Astrocyte (in vitro differentiated cells and primary cell): Measurements from ENCODE around the gene AUTS2. TPM values are rescaled to one million over a fixed set of nuclear protein-coding genes. Genes with fewer than 3 reads are reported as not detected.

Experiments used
- DNase-seq: peaks from one replicate; pipeline ENCODE4 v3.0.0-alpha.2; 2010; ENCODE audit warnings: low read depth
- FAIRE-seq: peaks from 2 replicates; lab custom pipeline; 2011; peaks lifted over from hg19 to GRCh38; lab: Jason Lieb, UNC
- H2AFZ ChIP-seq: 2 replicates; pipeline ENCODE4 v1.6.0; 2012; ENCODE audit warnings: low read depth, low read length, inconsistent platforms
- H3K27ac ChIP-seq: 2 replicates; pipeline ENCODE4 v1.5.1; 2011; ENCODE audit warnings: low read depth, low read length, inconsistent platforms
- H3K27me3 ChIP-seq: 2 replicates; pipeline ENCODE4 v1.6.0; 2011; ENCODE audit warnings: low read length, inconsistent platforms; ENCODE audit not compliant: insufficient read depth
- H3K36me3 ChIP-seq: 2 replicates; pipeline ENCODE4 v1.5.1; 2011; ENCODE audit warnings: low read length, inconsistent platforms; ENCODE audit not compliant: insufficient read depth
- H3K4me1 ChIP-seq: 2 replicates; pipeline ENCODE4 v1.5.1; 2011; ENCODE audit warnings: low read length, inconsistent platforms; ENCODE audit not compliant: insufficient read depth
- H3K4me2 ChIP-seq: 2 replicates; pipeline ENCODE4 v1.6.0; 2012; ENCODE audit warnings: low read length, inconsistent platforms
- H3K4me3 ChIP-seq: 2 replicates; pipeline ENCODE4 v1.5.1; 2011; ENCODE audit warnings: low read depth, mild to moderate bottlenecking, low read length, inconsistent platforms; ENCODE audit not compliant: insufficient read depth
- H3K79me2 ChIP-seq: 2 replicates; pipeline ENCODE4 v1.6.0; 2012; ENCODE audit warnings: mild to moderate bottlenecking, low read length, inconsistent platforms; ENCODE audit not compliant: insufficient read depth
- H3K9ac ChIP-seq: 2 replicates; pipeline ENCODE4 v1.6.0; 2012; ENCODE audit warnings: mild to moderate bottlenecking, low read length, inconsistent platforms
- H3K9me3 ChIP-seq: 2 replicates; pipeline ENCODE4 v1.5.1; 2012; ENCODE audit warnings: low read depth, mild to moderate bottlenecking, low read length, inconsistent platforms; ENCODE audit not compliant: insufficient read depth
- H4K20me1 ChIP-seq: 2 replicates; pipeline ENCODE4 v1.6.0; 2012; ENCODE audit warnings: low read length, inconsistent platforms; ENCODE audit not compliant: insufficient read depth
- H3K27ac Mint-ChIP-seq: one replicate; pipeline ENCODE4 v1.8.0; 2021; ENCODE audit warnings: mild to moderate bottlenecking, mixed read lengths; ENCODE audit not compliant: unreplicated experiment
- H3K27me3 Mint-ChIP-seq: one replicate; pipeline ENCODE4 v1.8.0; 2021; ENCODE audit warnings: low read depth, mixed read lengths; ENCODE audit not compliant: unreplicated experiment
- H3K36me3 Mint-ChIP-seq: one replicate; pipeline ENCODE4 v1.8.0; 2021; ENCODE audit warnings: low read depth, mixed read lengths; ENCODE audit not compliant: unreplicated experiment
- H3K4me1 Mint-ChIP-seq: one replicate; pipeline ENCODE4 v1.8.0; 2021; ENCODE audit warnings: low read depth, mixed read lengths; ENCODE audit not compliant: unreplicated experiment
- H3K4me3 Mint-ChIP-seq: one replicate; pipeline ENCODE4 v1.8.0; 2021; ENCODE audit warnings: mild to moderate bottlenecking, moderate library complexity, mixed read lengths; ENCODE audit not compliant: unreplicated experiment
- H3K9me3 Mint-ChIP-seq: one replicate; pipeline ENCODE4 v1.8.0; 2021; ENCODE audit warnings: mild to moderate bottlenecking, mixed read lengths; ENCODE audit not compliant: unreplicated experiment
- EZH2 ChIP-seq: IDR thresholded peaks from 2 replicates; pipeline ENCODE4 v1.6.1; 2012; ENCODE audit warnings: mild to moderate bottlenecking, low read length, inconsistent platforms; ENCODE audit not compliant: insufficient read depth
- total RNA-seq: library from RNA; stranded (reverse); gene quantifications from 2 replicates; pipeline ENCODE4 v1.2.1, GENCODE V29; 2021
- TF ChIP-seq, protein P1 (sequence below): IDR thresholded peaks from 2 replicates; pipeline ENCODE4 v1.5.1; 2011; ENCODE audit warnings: low read depth, mild to moderate bottlenecking, inconsistent platforms, low read length, moderate library complexity; ENCODE audit not compliant: insufficient read depth

The AUTS2 gene
- total RNA-seq, 1 donor from 2014 or later = 73.2 TPM

- no peaks in the 10 kb centered on the region for H3K36me3 Mint-ChIP-seq
- DNase-seq (no peak), FAIRE-seq (no peak)
- no peak overlapping the region for H3K27ac ChIP-seq
- H3K9me3 ChIP-seq = no peaks in the 10 kb centered on the region
- H3K27me3 Mint-ChIP-seq = no peaks in the 10 kb centered on the region
- no peaks in the 10 kb centered on the region for H3K4me1 ChIP-seq
- no peaks in the 10 kb centered on the region for H3K9me3 Mint-ChIP-seq
- H3K9ac ChIP-seq = no peak overlapping the region
- peaks cover 17% of the 10 kb centered on the region for H3K4me1 Mint-ChIP-seq
- TF ChIP-seq EZH2 = no peak
- TF ChIP-seq, protein P1, sequence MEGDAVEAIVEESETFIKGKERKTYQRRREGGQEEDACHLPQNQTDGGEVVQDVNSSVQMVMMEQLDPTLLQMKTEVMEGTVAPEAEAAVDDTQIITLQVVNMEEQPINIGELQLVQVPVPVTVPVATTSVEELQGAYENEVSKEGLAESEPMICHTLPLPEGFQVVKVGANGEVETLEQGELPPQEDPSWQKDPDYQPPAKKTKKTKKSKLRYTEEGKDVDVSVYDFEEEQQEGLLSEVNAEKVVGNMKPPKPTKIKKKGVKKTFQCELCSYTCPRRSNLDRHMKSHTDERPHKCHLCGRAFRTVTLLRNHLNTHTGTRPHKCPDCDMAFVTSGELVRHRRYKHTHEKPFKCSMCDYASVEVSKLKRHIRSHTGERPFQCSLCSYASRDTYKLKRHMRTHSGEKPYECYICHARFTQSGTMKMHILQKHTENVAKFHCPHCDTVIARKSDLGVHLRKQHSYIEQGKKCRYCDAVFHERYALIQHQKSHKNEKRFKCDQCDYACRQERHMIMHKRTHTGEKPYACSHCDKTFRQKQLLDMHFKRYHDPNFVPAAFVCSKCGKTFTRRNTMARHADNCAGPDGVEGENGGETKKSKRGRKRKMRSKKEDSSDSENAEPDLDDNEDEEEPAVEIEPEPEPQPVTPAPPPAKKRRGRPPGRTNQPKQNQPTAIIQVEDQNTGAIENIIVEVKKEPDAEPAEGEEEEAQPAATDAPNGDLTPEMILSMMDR = no peak
- no peak overlapping the region for H3K27ac Mint-ChIP-seq
- no peaks in the 10 kb centered on the region for H3K27me3 ChIP-seq
- H3K4me3 ChIP-seq = no peak overlapping the region
- no peak overlapping the region for H2AFZ ChIP-seq
- H3K4me3 Mint-ChIP-seq = no peak overlapping the region
- no peak overlapping the region for H3K4me2 ChIP-seq
- H3K36me3 ChIP-seq = no peaks in the 10 kb centered on the region
- peaks cover 34% of the 10 kb centered on the region for H4K20me1 ChIP-seq
- H3K79me2 ChIP-seq = peaks cover 23% of the 10 kb centered on the region
Measured at GRCh38 chr7:69678494-69679187, 80.4 kb downstream of the AUTS2 start.

DNA sequence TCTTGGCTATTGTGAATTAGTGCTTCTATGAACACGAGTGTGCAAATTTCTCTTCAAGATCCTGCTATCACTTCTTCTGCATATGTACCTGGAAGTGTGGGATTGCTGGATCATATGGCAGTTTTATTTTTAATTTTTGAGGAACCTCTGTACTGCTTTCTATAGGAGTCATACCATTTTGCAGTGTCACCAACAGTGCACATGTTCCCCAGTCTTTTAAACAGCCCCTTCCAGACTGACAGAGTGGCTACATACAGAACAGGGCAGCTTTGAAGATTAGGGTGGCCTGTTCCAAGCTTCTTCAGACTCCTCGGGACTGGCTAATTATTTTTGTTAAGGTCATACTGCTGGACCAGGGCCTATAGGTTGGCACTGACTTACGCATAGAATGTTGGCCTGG, 82.9 kb downstream of the AUTS2 start:
- H4K20me1 ChIP-seq = peaks cover 32% of the 10 kb centered on the region
- Mint-ChIP-seq H3K27ac (no peak overlapping the region), H3K4me3 (no peak overlapping the region), H3K4me1 (peaks cover 33% of the 10 kb centered on the region), H3K27me3 (no peaks in the 10 kb centered on the region), H3K36me3 (no peaks in the 10 kb centered on the region), H3K9me3 (no peaks in the 10 kb centered on the region)
- no peaks in the 10 kb centered on the region for H3K27me3 ChIP-seq
- FAIRE-seq (no peak), DNase-seq (no peak)
- no peak overlapping the region for H3K4me2 ChIP-seq
- no peak overlapping the region for H3K9ac ChIP-seq
- no peaks in the 10 kb centered on the region for H3K4me1 ChIP-seq
- H2AFZ ChIP-seq = no peak overlapping the region
- peaks cover 21% of the 10 kb centered on the region for H3K79me2 ChIP-seq
- no peak overlapping the region for H3K27ac ChIP-seq
- TF ChIP-seq, protein P1 = no peak
- no peak for TF ChIP-seq EZH2
- H3K4me3 ChIP-seq = no peak overlapping the region
- no peaks in the 10 kb centered on the region for H3K9me3 ChIP-seq
- no peaks in the 10 kb centered on the region for H3K36me3 ChIP-seq

GRCh38 chr7:69682518-69682917, 84.2 kb downstream of the AUTS2 start:
- H3K36me3 ChIP-seq = no peaks in the 10 kb centered on the region
- DNase-seq (no peak), FAIRE-seq (peak; percentile 17)
- H4K20me1 ChIP-seq = peaks cover 23% of the 10 kb centered on the region
- no peaks in the 10 kb centered on the region for H3K9me3 Mint-ChIP-seq
- no peak overlapping the region for H3K9ac ChIP-seq
- no peaks in the 10 kb centered on the region for H3K27me3 Mint-ChIP-seq
- no peak overlapping the region for H2AFZ ChIP-seq
- peaks cover 32% of the 10 kb centered on the region for H3K4me1 Mint-ChIP-seq
- no peaks in the 10 kb centered on the region for H3K9me3 ChIP-seq
- H3K4me3 Mint-ChIP-seq = no peak overlapping the region
- no peaks in the 10 kb centered on the region for H3K36me3 Mint-ChIP-seq
- no peak overlapping the region for H3K27ac Mint-ChIP-seq
- no peak overlapping the region for H3K4me2 ChIP-seq
- H3K4me3 ChIP-seq = no peak overlapping the region
- peaks cover 18% of the 10 kb centered on the region for H3K79me2 ChIP-seq
- H3K27ac ChIP-seq = no peak overlapping the region
- no peaks in the 10 kb centered on the region for H3K4me1 ChIP-seq
- no peaks in the 10 kb centered on the region for H3K27me3 ChIP-seq
- no peak for TF ChIP-seq EZH2
- TF ChIP-seq, protein P1 = no peak
